HG02642 (cell line): ENCODE results near the gene LIPT2.

ENCODE experiments used
- ATAC-seq: cut with Tn5 transposase; IDR thresholded peaks from one replicate; pipeline ENCODE4 v1.9.1; 2021; ENCODE audit warnings: mild to moderate bottlenecking; ENCODE audit not compliant: unreplicated experiment, poor library complexity

LIPT2 gene

GRCh38 chr11:74505911-74506310 lies 12.4 kb upstream of the LIPT2 start:
- no peak for ATAC-seq

GRCh38 chr11:74504100-74504691 lies 10.7 kb upstream of the LIPT2 start:
- ATAC-seq = no peak

GRCh38 chr11:74494916-74495315 lies 1.4 kb upstream of the LIPT2 start:
- no peak for ATAC-seq

GRCh38 chr11:74493791-74494630 lies 487 bp upstream of the LIPT2 start:
- no peak for ATAC-seq

- ATAC-seq = no peak
Observed at GRCh38 chr11:74492084-74492483, 1.4 kb downstream of the LIPT2 start.

GRCh38 chr11:74490941-74491340 lies 2.6 kb downstream of the LIPT2 start:
- ATAC-seq = no peak

GRCh38 chr11:74487875-74488274 lies 5.6 kb downstream of the LIPT2 start:
- ATAC-seq = no peak

GRCh38 chr11:74485868-74486267 lies 7.7 kb downstream of the LIPT2 start:
- no peak for ATAC-seq

- no peak for ATAC-seq
Observed at GRCh38 chr11:74480688-74481417, 12.7 kb downstream of the LIPT2 start.

- ATAC-seq = no peak
Observed at GRCh38 chr11:74479732-74480123, 13.8 kb downstream of the LIPT2 start.

- no peak for ATAC-seq
Observed at GRCh38 chr11:74478877-74479731, 14.4 kb downstream of the LIPT2 start.

GRCh38 chr11:74476536-74476935 lies 17.0 kb downstream of the LIPT2 start:
- no peak for ATAC-seq

- ATAC-seq = no peak
Observed at GRCh38 chr11:74474316-74474715, 19.2 kb downstream of the LIPT2 start.

- no peak for ATAC-seq
Observed at GRCh38 chr11:74473382-74474173, 19.9 kb downstream of the LIPT2 start.

- ATAC-seq = no peak
Observed at GRCh38 chr11:74471668-74472429, 21.7 kb downstream of the LIPT2 start.

GRCh38 chr11:74471037-74471436 lies 22.5 kb downstream of the LIPT2 start:
- ATAC-seq = no peak

- ATAC-seq = no peak
Observed at GRCh38 chr11:74470526-74470925, 23.0 kb downstream of the LIPT2 start.

- no peak for ATAC-seq
Observed at GRCh38 chr11:74468936-74469335, 24.6 kb downstream of the LIPT2 start.

- no peak for ATAC-seq
Observed at GRCh38 chr11:74468521-74468920, 25.0 kb downstream of the LIPT2 start.
